Esophagus squamous epithelium (tissue), 4 donors: ENCODE data around the gene PTDSS2.
A peak's percentile ranks its signal among the peaks of the same experiment; 100 is the strongest.

ENCODE experiments used
- POLR2A ChIP-seq, 4 donors: fragments of 450-650 bp; IDR thresholded peaks; one replicate each; pipeline ENCODE4 v1.6.1; 2017; ENCODE audit warnings: antibody characterized with exemption in 4 of 4, mild to moderate bottlenecking in 4 of 4, moderate library complexity in 3 of 4
- TF ChIP-seq, protein P1 (sequence below), 6 experiments: fragments of 450-650 bp in 4 of 6; fragments of 200-600 bp in 2 of 6; sonication (generic) in 2 of 6; IDR thresholded peaks; one replicate each; pipeline ENCODE4 v1.5.1; 2016 to 2019; ENCODE audit warnings: antibody characterized with exemption in 6 of 6, mild to moderate bottlenecking in 4 of 6, moderate library complexity in 4 of 6

- TF ChIP-seq, protein P1, sequence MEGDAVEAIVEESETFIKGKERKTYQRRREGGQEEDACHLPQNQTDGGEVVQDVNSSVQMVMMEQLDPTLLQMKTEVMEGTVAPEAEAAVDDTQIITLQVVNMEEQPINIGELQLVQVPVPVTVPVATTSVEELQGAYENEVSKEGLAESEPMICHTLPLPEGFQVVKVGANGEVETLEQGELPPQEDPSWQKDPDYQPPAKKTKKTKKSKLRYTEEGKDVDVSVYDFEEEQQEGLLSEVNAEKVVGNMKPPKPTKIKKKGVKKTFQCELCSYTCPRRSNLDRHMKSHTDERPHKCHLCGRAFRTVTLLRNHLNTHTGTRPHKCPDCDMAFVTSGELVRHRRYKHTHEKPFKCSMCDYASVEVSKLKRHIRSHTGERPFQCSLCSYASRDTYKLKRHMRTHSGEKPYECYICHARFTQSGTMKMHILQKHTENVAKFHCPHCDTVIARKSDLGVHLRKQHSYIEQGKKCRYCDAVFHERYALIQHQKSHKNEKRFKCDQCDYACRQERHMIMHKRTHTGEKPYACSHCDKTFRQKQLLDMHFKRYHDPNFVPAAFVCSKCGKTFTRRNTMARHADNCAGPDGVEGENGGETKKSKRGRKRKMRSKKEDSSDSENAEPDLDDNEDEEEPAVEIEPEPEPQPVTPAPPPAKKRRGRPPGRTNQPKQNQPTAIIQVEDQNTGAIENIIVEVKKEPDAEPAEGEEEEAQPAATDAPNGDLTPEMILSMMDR (IDR thresholded peaks at IDR 0.05) = no peak
- peak in 1 of 4 donors; percentile 28 for TF ChIP-seq POLR2A (IDR thresholded peaks at IDR 0.05)
These were observed 87.0 kb downstream of the PTDSS2 start, which contains the start of gene LRRC56 for GRCh38 chr11:536841-537621.
